ENCODE measurements around the gene SLC44A4. TPM values are rescaled to one million over a fixed set of nuclear protein-coding genes. Genes with fewer than 3 reads are reported as not detected.

The SLC44A4 gene
- total and polyA plus RNA-seq, 9 of the 15 experiments (the other 6 are each of a cell fraction or from before 2014, with no cell fraction given), result 7.9 to 18.6 (median 11.2) TPM

GRCh38 chr6:31911826-31912585 lies 33.2 kb upstream of the SLC44A4 start (continued):
- TF ChIP-seq ETS1 (conservative IDR thresholded peaks at IDR 0.05; ENCODE audit: control insufficient read depth, low read depth, low read length) (no peak), ZNF609 (CRISPR knock-in tag; IDR thresholded peaks at IDR 0.05; ENCODE audit: borderline replicate concordance) (peak; percentile 63; the same call in 1 of the 2 replicates), ELF4 (CRISPR knock-in tag; IDR thresholded peaks at IDR 0.05) (no peak)
